GM10248 (cell line): Measurements from ENCODE around the gene PNLIPRP1.

Experiments
- CTCF ChIA-PET: fragments of 300-600 bp; sonication (Branson Sonifier 250); formaldehyde crosslinking; extraction: SDS; loops from one replicate; lab custom pipeline; 2021; ENCODE audit warnings: antibody characterized with exemption; lab: Yijun Ruan, JAX
- POLR2A ChIA-PET: fragments of 350-650 bp; sonication (Branson Sonifier 250); formaldehyde crosslinking; extraction: SDS; loops from one replicate; lab custom pipeline; 2020; ENCODE audit warnings: antibody characterized with exemption; lab: Yijun Ruan, JAX
- DNase-seq: peaks from one replicate; pipeline ENCODE4 v3.0.0; 2012; ENCODE audit errors: extremely low spot score
- CTCF ChIP-seq: IDR thresholded peaks from 2 replicates; pipeline ENCODE4 v1.5.1; 2012; ENCODE audit warnings: mild to moderate bottlenecking, low read depth; ENCODE audit errors: extremely low read depth, missing control alignments, control extremely low read depth

The PNLIPRP1 gene

GRCh38 chr10:116574797-116575196, 16.0 kb upstream of the PNLIPRP1 start:
- no peak for DNase-seq
- ChIA-PET CTCF (no interaction called here), POLR2A (no interaction called here)
- TF ChIP-seq CTCF: no peak

- no peak for TF ChIP-seq CTCF
- ChIA-PET POLR2A (no interaction called here), CTCF (interaction anchor here (1.0 to 1.8 kb wide), 3 partner anchors 7 to 104 kb away, joined by 3 to 4 read pairs (median 4); no protein-coding TSS in a partner anchor)
- DNase-seq: no peak
Measured at GRCh38 chr10:116587878-116588591, 2.7 kb upstream of the PNLIPRP1 start.

GRCh38 chr10:116588995-116589394, 1.8 kb upstream of the PNLIPRP1 start:
- ChIA-PET POLR2A (no interaction called here), CTCF (interaction anchor here (0.7 to 1.8 kb wide), 3 partner anchors 67 to 103 kb away, joined by 3 to 4 read pairs (median 3); no protein-coding TSS in a partner anchor)
- no peak for DNase-seq
- no peak for TF ChIP-seq CTCF

- CTCF ChIA-PET: no interaction called here
- DNase-seq: no peak
- POLR2A ChIA-PET: no interaction called here
- no peak for TF ChIP-seq CTCF
Measured at GRCh38 chr10:116589926-116590325, 833 bp upstream of the PNLIPRP1 start.

- ChIA-PET CTCF (no interaction called here), POLR2A (no interaction called here)
- DNase-seq: no peak
- no peak for TF ChIP-seq CTCF
Measured at GRCh38 chr10:116593139-116593740, 2.5 kb downstream of the PNLIPRP1 start.

- CTCF ChIA-PET: interaction anchor here (1.4 to 1.5 kb wide), 2 partner anchors 7 to 13 kb away, joined by 4 to 6 read pairs; no protein-coding TSS in a partner anchor
Measured at GRCh38 chr10:116594525-116595035, 3.8 kb downstream of the PNLIPRP1 start.

More at GRCh38 chr10:116594525-116595035, 3.8 kb downstream of the PNLIPRP1 start:
- no peak for DNase-seq
- no peak for TF ChIP-seq CTCF
- POLR2A ChIA-PET: no interaction called here
